Mammary epithelial cell (primary cell): Measurements from ENCODE around the gene PLOD2.

Experiments used
- CTCF ChIP-seq, 2 donors: IDR thresholded peaks in 1 of 2; conservative IDR thresholded peaks in 1 of 2; 2 replicates each; pipeline ENCODE4 v1.5.1; 2011 to 2012; ENCODE audit warnings: inconsistent platforms in 2 of 2, low read length in 2 of 2, mild to moderate bottlenecking in 2 of 2, control low read depth in 1 of 2, low read depth in 1 of 2; ENCODE audit not compliant: insufficient read depth in 1 of 2; ENCODE audit errors: extremely low read depth in 1 of 2
- EZH2 ChIP-seq: IDR thresholded peaks from 2 replicates; pipeline ENCODE4 v1.6.1; 2012; ENCODE audit warnings: low read length, inconsistent platforms, borderline replicate concordance

GRCh38 chr3:146050691-146051090, 110.3 kb downstream of the PLOD2 start:
- no peak for TF ChIP-seq CTCF (conservative IDR thresholded peaks at IDR 0.05 in 1 of 2, IDR thresholded peaks at IDR 0.05 in 1 of 2; ENCODE audit: extremely low read depth in 1 of 2, insufficient read depth in 1 of 2, low read depth in 1 of 2, low read length in 2 of 2)
- no peak for TF ChIP-seq EZH2
